Epithelial cell of prostate (primary cell): ENCODE measurements around the gene LIME1.
"Not testable (repeated sequence)": the region's sequence is repeated elsewhere in the genome, so short reads cannot be mapped to it uniquely, and the experiment has no call there.

ENCODE experiments used
- DNase-seq: peaks from one replicate; pipeline ENCODE4 v3.0.0-alpha.2; 2011; ENCODE audit warnings: low read depth, low spot score
- H3K27ac ChIP-seq: fragments of 450-650 bp; 2 replicates; pipeline ENCODE4 v1.5.1; 2017; ENCODE audit warnings: mild to moderate bottlenecking

The LIME1 gene

DNA sequence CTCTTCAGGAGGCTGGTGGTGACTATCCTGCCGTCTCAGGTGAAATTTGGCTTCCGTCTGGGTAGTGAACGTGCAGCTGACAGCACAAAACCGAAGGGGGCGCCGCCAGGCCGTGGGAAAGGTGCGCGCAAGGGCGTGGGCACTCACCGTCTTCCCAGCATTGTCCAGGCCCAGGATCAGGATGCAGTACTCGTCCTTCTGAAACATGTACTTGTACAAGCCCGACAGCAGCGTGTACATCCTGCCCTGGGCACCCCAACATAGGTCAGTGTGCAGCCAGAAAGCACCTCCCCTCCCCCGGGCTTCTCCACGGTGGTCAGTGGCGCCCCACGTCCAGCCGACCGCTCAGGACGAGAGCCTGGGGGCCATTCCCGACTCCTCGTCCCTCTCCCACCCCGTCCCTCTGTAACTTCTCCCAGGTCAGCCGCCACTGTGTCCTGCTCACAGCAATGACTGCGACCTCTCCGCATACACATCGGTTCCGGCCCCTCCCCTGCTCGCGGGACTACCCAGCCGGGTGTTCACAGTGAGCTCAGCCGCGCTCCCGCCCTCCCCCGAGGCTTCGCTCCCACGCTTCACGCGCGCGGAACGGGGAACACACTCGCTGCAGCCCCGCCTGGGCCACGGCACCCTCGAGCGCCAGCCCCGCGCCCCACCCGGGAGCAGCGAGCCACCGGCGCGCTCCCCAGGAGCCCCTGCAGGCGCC is 29.5 kb upstream of the LIME1 start:
- peak; percentile 33 for DNase-seq
- H3K27ac ChIP-seq, result peak overlapping the region; percentile 82

- no peak for DNase-seq
- peak within 1 kb of the TSS; percentile 82 for H3K27ac ChIP-seq
Observed at GRCh38 chr20:63707558-63708300, 28.7 kb upstream of the LIME1 start, which contains the start of the genes ARFRP1 and ZGPAT. Gene ARFRP1 (minus strand): TSS chr20:63707976. CDS start chr20:63707091, 885 bp downstream. Gene ZGPAT (plus strand): TSS chr20:63708039. CDS start chr20:63708581, 542 bp downstream.

GRCh38 chr20:63708301-63709148 is 27.9 kb upstream of the LIME1 start:
- no peak for DNase-seq
- peak overlapping the region; percentile 82 for H3K27ac ChIP-seq

- DNase-seq, result no peak
- no peak overlapping the region for H3K27ac ChIP-seq
Observed at GRCh38 chr20:63709149-63709527, 27.3 kb upstream of the LIME1 start.

GRCh38 chr20:63711085-63711645 is 25.3 kb upstream of the LIME1 start:
- DNase-seq, result no peak

DNA sequence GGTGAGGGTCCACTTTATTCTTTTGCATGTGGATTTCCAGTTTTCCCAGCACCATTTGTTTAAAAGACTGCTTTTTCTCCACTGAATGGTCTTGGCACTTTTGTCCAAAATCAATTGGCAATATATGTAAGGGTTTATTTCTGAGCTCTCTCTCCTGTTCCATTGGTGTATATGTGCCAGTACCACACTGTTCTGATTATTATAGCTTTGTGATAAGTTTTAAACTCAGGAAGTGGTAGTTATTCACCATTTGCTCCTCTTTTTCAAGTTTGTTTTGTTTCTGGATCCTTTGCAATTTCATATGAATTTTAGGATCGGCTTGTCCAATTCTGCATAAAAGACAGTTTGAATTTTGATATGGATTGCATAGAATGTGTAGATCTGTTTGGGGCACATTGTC is 24.3 kb upstream of the LIME1 start:
- no peak for DNase-seq
- no peak overlapping the region for H3K27ac ChIP-seq

More at GRCh38 chr20:63711085-63711645, 25.3 kb upstream of the LIME1 start:
- no peak overlapping the region for H3K27ac ChIP-seq

GRCh38 chr20:63714858-63715257 is 21.6 kb upstream of the LIME1 start:
- DNase-seq, result no peak
- no peak overlapping the region for H3K27ac ChIP-seq

DNA sequence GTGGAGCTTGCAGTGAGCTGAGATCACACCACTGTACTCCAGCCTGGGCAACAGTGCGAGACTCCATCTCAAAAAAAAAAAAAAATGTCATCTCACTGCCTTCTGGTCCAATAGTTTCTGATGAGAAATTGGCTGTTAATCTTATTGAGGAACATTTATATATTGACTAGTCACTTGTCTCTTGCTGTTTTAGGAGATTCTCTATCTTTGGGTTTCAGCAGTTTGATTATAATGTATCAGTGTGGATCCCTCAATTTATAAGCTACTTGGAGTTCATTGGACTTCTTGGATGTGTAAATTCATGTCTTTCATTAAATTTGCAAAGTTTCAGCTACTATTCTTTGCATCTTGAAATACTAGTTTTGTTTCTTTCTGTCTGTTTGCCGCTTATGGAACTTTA is 17.5 kb upstream of the LIME1 start:
- no peak for DNase-seq
- H3K27ac ChIP-seq, result no peak overlapping the region

DNA sequence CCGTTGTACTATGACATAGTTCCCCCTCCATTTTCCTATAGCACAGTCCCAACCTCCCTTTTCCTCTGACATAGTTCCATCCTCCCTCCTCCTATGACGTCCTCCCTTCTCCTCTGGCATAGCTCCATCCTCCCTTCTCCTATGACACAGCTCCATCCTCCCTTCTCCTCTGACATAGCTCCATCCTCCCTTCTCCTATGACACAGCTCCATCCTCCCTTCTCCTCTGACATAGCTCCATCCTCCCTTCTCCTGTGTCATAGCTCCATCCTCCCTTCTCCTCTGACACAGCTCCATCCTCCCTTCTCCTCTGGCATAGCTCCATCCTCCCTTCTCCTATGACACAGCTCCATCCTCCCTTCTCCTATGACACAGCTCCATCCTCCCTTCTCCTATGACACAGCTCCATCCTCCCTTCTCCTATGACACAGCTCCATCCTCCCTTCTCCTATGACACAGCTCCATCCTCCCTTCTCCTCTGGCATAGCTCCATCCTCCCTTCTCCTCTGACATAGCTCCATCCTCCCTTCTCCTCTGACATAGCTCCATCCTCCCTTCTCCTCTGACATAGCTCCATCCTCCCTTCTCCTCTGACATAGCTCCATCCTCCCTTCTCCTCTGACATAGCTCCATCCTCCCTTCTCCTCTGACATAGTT is 13.4 kb upstream of the LIME1 start:
- DNase-seq, H3K27ac ChIP-seq: not testable (repeated sequence)

DNA sequence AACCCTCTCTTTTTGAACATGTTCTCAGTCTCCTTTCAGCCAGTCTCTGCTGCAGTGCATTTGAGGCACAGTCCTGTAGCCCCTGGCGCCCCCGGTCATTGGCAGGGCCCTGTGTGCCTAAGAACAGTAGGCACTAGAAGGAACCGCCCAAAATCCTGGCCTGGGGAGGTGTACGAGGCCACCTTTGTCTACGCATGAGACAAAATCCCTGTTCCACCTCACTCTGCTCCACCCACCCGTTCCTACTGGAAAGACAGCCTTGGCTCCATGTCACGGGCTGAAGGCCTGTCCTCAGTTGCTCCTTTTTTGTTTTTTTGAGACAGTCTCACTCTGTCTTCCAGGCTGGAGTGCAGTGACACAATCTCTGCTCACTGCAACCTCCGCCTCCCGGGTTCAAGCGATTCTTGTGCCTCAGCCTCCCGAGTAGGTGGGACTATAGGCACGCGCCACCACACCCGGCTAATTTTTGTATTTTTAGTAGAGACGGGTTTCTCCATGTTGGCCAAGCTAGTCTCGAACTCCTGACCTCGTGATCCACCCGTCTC is 6.2 kb upstream of the LIME1 start:
- not testable (repeated sequence) for DNase-seq, H3K27ac ChIP-seq

GRCh38 chr20:63731410-63731809 is 5.1 kb upstream of the LIME1 start:
- DNase-seq, result no peak

GRCh38 chr20:63732118-63733095 is 4.1 kb upstream of the LIME1 start:
- no peak for DNase-seq
- no peak overlapping the region for H3K27ac ChIP-seq

More at GRCh38 chr20:63731410-63731809, 5.1 kb upstream of the LIME1 start:
- H3K27ac ChIP-seq, result no peak overlapping the region

DNA sequence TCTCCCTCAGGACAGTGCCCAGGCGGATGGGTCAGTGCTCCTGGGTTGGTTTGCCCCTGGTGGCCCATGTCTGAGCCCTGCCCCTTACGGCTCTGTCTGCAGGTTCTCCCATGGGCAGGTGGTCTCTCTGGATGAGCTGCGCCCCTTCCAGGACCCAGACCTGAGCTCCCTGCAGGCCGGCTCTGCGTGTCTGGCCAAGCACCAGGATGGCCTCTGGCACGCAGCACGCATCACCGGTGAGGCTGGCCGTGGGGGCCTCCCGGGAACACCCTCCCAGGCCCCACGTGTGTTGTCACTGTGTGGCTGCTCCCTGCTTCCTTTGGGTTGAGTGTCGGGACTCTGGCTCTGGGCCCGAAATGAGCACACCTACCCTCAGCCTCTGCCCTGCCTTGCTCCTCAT is 3.3 kb upstream of the LIME1 start:
- no peak overlapping the region for H3K27ac ChIP-seq
- no peak for DNase-seq

- H3K27ac ChIP-seq, result no peak overlapping the region
- DNase-seq, result no peak
Observed at GRCh38 chr20:63733579-63734081, 2.8 kb upstream of the LIME1 start.

- no peak overlapping the region for H3K27ac ChIP-seq
- DNase-seq, result no peak
Observed at GRCh38 chr20:63734111-63734945, 2.1 kb upstream of the LIME1 start.

GRCh38 chr20:63734946-63735858 is 1.3 kb upstream of the LIME1 start:
- DNase-seq, result no peak
- no peak overlapping the region for H3K27ac ChIP-seq
